Thyroid gland (tissue), 4 donors: Measurements from ENCODE around the gene ASB4. TPM values are rescaled to one million over a fixed set of nuclear protein-coding genes. Genes with fewer than 3 reads are reported as not detected.
A peak's percentile ranks its signal among the peaks of the same experiment; 100 is the strongest.

Source experiments
- DNase-seq, 2 donors: peaks; one replicate each; pipeline ENCODE4 v3.0.0-alpha.2; 2019
- H3K27ac ChIP-seq, 3 donors: fragments of 200-600 bp; sonication (generic); 1 replicate in 2 of 3; 2 replicates in 1 of 3; pipeline ENCODE4 v1.5.1; 2016 to 2019; ENCODE audit warnings: mild to moderate bottlenecking in 1 of 3, moderate library complexity in 1 of 3
- H3K27me3 ChIP-seq: fragments of 200-600 bp; sonication (generic); one replicate; pipeline ENCODE4 v1.5.1; 2019
- H3K36me3 ChIP-seq, 2 donors: fragments of 200-600 bp; sonication (generic); one replicate each; pipeline ENCODE4 v1.5.1; 2016 to 2019
- H3K4me1 ChIP-seq, 2 donors: fragments of 200-600 bp; sonication (generic); one replicate each; pipeline ENCODE4 v1.5.1; 2017 to 2019
- H3K4me3 ChIP-seq, 3 donors: fragments of 200-600 bp; sonication (generic); replicated peaks in 1 of 3; 1 replicate in 2 of 3; 2 replicates in 1 of 3; pipeline ENCODE4 v1.5.1; 2016; ENCODE audit warnings: mild to moderate bottlenecking in 1 of 3
- H3K9me3 ChIP-seq: fragments of 200-600 bp; sonication (generic); one replicate; pipeline ENCODE4 v1.5.1; 2017
- CTCF ChIP-seq, 6 experiments: fragments of 200-600 bp in 3 of 6; fragments of 450-650 bp in 3 of 6; sonication (generic) in 3 of 6; IDR thresholded peaks; one replicate each; pipeline ENCODE4 v1.5.1; 2016 to 2019; ENCODE audit warnings: antibody characterized with exemption in 6 of 6, mild to moderate bottlenecking in 2 of 6, inconsistent platforms in 1 of 6, moderate library complexity in 1 of 6
- POLR2A ChIP-seq, 2 donors: fragments of 450-650 bp; IDR thresholded peaks; one replicate each; pipeline ENCODE4 v1.6.1; 2017; ENCODE audit warnings: antibody characterized with exemption in 2 of 2, mild to moderate bottlenecking in 2 of 2, moderate library complexity in 1 of 2
- WGBS, 2 donors: methylation state at CpG; one replicate each; pipeline ENCODE4 v1.1.5; 2017; 5-methylcytosine and 5-hydroxymethylcytosine counted together
- intact Hi-C: fragments of 100-400 bp; cut with DNase I; formaldehyde crosslinking; loops from one replicate; pipeline ENCODE4 v1.15.1; 2023
- total RNA-seq, 4 donors: library from RNA; depleted of rRNA; stranded (reverse); fragments of >200 nt; gene quantifications; one replicate each; pipeline ENCODE4 v1.2.3, GENCODE V29; 2016

Gene ASB4
- total RNA-seq, 4 donors from 2014 or later, result 0.22 TPM; not detected in 3

- H3K4me3 ChIP-seq, result no peak overlapping the region
- peaks cover 0 to 8% of the 10 kb centered on the region in 2 donors for H3K4me1 ChIP-seq
- intact Hi-C loops, result no loop called here
- H3K36me3 ChIP-seq, result peaks cover 0 to 3% of the 10 kb centered on the region in 2 donors
- no peaks in the 10 kb centered on the region for H3K9me3 ChIP-seq
- H3K27ac ChIP-seq, result peak overlapping the region in 2 of 3 donors; percentile 6 to 52
- TF ChIP-seq POLR2A (IDR thresholded peaks at IDR 0.05) (no peak), CTCF (IDR thresholded peaks at IDR 0.05) (no peak)
- H3K27me3 ChIP-seq, result no peaks in the 10 kb centered on the region
- DNase-seq, result no peak
- WGBS, 2 donors, result 37 to 51% methylated on average over 3 of the region's 3 CpGs
Observed at GRCh38 chr7:95578299-95578855, 92.6 kb downstream of the ASB4 start.

GRCh38 chr7:95579318-95579717 is 93.6 kb downstream of the ASB4 start:
- no peaks in the 10 kb centered on the region for H3K27me3 ChIP-seq
- peaks cover 5 to 12% of the 10 kb centered on the region in 2 donors for H3K36me3 ChIP-seq
- H3K4me3 ChIP-seq, result no peak overlapping the region
- TF ChIP-seq POLR2A (IDR thresholded peaks at IDR 0.05) (no peak), CTCF (IDR thresholded peaks at IDR 0.05) (no peak)
- 92 to 97% methylated on average over 7 of the region's 7 CpGs for WGBS, 2 donors
- DNase-seq, result no peak
- peaks cover 0 to 12% of the 10 kb centered on the region in 2 donors for H3K4me1 ChIP-seq
- H3K9me3 ChIP-seq, result no peaks in the 10 kb centered on the region
- H3K27ac ChIP-seq, result no peak overlapping the region
- intact Hi-C loops, result no loop called here

- H3K9me3 ChIP-seq, result no peaks in the 10 kb centered on the region
- H3K4me3 ChIP-seq, result no peak overlapping the region
- DNase-seq, result no peak
- 56 to 86% methylated on average over 3 of the region's 3 CpGs for WGBS, 2 donors
- H3K27me3 ChIP-seq, result no peaks in the 10 kb centered on the region
- H3K27ac ChIP-seq, result no peak overlapping the region
- peaks cover 26 to 30% of the 10 kb centered on the region in 2 donors for H3K36me3 ChIP-seq
- no peak for TF ChIP-seq CTCF (IDR thresholded peaks at IDR 0.05)
- TF ChIP-seq POLR2A (IDR thresholded peaks at IDR 0.05), result no peak
- intact Hi-C loops, result no loop called here
- H3K4me1 ChIP-seq, result peaks cover 0 to 34% of the 10 kb centered on the region in 2 donors
Observed at GRCh38 chr7:95581467-95581866, 95.7 kb downstream of the ASB4 start.

- intact Hi-C loops, result no loop called here
- peaks cover 39 to 43% of the 10 kb centered on the region in 2 donors for H3K36me3 ChIP-seq
Observed at GRCh38 chr7:95582578-95583293, 97.0 kb downstream of the ASB4 start.

More at GRCh38 chr7:95582578-95583293, 97.0 kb downstream of the ASB4 start:
- peak overlapping the region in 1 of 3 donors; percentile 20 for H3K27ac ChIP-seq
- no peak for TF ChIP-seq CTCF (IDR thresholded peaks at IDR 0.05)
- TF ChIP-seq POLR2A (IDR thresholded peaks at IDR 0.05), result no peak
- no peak for DNase-seq
- peaks cover 0 to 45% of the 10 kb centered on the region in 2 donors for H3K4me1 ChIP-seq
- 96% methylated on average over 4 of the region's 4 CpGs for WGBS, 2 donors
- no peak overlapping the region for H3K4me3 ChIP-seq
- no peaks in the 10 kb centered on the region for H3K9me3 ChIP-seq
- no peaks in the 10 kb centered on the region for H3K27me3 ChIP-seq
